HG03439 (cell line): ENCODE data around the gene CHKB.
"Not testable (repeated sequence)": the region's sequence is repeated elsewhere in the genome, so short reads cannot be mapped to it uniquely, and the experiment has no call there.

Source experiments
- ATAC-seq: cut with Tn5 transposase; IDR thresholded peaks from one replicate; pipeline ENCODE4 v1.9.1; 2021; ENCODE audit warnings: mild to moderate bottlenecking, moderate library complexity; ENCODE audit not compliant: unreplicated experiment

Gene CHKB

GRCh38 chr22:50551160-50551752, 31.4 kb downstream of the CHKB start:
- ATAC-seq = no peak

DNA sequence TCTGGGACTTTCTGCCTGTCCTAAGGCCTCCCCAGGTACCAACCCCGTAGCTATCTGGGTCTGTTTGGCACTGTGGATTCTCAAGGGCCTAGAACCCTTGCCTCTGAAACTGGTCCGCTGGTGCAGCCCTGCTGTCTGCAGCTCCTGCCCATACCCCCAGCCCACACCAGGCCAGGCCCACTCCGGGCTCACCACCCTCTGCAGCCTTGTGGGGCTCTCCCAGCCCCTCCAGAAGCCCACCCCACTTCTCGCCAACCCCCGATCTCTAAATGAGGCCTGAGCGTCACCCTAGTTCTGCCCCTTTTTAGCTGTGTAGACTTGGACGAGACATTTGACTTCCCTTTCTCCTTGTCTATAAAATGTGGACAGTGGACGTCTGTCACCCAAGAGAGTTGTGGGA, 32.3 kb downstream of the CHKB start:
- no peak for ATAC-seq

DNA sequence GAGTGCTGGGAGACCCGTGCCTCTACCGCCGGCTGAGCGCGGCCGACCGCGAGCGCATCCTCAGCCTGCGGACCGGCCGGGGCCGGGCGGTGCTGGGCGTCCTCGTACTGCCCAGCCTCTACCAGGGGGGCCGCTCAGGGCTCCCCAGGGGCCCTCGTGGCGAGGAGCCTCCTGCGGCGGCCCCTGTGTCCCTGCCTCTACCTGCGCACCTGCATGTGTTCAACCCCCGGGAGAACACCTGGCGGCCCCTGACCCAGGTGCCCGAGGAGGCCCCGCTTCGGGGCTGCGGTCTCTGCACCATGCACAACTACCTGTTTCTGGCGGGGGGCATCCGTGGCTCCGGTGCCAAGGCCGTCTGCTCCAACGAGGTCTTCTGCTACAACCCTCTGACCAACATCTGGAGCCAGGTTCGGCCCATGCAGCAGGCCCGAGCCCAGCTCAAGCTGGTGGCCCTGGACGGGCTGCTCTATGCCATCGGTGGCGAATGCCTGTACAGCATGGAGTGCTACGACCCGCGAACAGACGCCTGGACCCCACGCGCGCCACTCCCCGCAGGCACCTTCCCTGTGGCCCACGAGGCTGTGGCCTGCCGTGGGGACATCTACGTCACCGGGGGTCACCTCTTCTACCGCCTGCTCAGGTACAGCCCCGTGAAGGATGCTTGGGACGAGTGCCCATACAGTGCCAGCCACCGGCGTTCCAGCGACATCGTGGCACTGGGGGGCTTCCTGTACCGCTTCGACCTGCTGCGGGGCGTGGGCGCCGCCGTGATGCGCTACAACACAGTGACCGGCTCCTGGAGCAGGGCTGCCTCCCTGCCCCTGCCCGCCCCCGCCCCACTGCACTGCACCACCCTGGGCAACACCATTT, 33.5 kb downstream of the CHKB start:
- ATAC-seq = no peak

- no peak for ATAC-seq
These were observed 34.4 kb downstream of the CHKB start for GRCh38 chr22:50548040-50548920.

DNA sequence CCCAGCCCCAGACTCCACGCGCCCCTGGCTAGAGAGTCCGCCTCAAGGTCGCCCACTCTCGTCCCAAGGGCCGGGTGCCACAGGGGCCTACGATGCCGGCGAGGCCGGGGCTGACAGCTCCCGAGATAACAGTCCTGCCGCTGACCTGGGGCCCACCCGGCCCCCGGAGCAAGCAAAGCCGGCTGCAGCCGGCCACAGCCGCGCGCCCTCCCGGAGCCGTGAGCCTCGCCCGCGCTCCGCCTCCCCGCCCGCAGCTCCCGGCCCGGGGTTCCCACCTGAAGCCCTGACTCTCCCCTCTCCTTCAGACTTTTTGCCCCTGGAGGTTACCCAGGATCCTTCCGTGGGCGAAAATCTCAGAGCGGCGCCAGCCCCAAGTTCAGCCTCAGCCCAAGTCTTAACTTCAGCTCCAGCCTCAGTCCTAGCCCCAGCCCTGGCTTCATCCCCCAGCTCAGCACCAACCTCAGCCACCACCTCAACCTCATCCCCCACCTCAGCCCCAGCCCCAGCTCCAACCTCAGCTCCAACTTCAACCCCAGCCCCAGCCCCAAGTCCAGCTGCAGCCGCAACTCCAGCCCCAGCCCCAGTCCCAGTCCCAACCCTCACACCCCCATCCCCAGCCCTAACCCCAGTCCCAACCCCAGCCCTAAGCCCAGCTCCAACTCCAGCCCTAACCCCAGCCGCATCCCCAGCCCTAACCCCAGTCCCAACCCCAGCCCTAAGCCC, 35.2 kb downstream of the CHKB start:
- no peak for ATAC-seq

GRCh38 chr22:50546326-50547262, 36.1 kb downstream of the CHKB start:
- no peak for ATAC-seq

GRCh38 chr22:50545522-50546325, 36.9 kb downstream of the CHKB start, which contains the start of gene KLHDC7B:
KLHDC7B (plus strand) TSS chr22:50545899; CDS start chr22:50546244, 345 bp downstream.
- no peak for ATAC-seq

DNA sequence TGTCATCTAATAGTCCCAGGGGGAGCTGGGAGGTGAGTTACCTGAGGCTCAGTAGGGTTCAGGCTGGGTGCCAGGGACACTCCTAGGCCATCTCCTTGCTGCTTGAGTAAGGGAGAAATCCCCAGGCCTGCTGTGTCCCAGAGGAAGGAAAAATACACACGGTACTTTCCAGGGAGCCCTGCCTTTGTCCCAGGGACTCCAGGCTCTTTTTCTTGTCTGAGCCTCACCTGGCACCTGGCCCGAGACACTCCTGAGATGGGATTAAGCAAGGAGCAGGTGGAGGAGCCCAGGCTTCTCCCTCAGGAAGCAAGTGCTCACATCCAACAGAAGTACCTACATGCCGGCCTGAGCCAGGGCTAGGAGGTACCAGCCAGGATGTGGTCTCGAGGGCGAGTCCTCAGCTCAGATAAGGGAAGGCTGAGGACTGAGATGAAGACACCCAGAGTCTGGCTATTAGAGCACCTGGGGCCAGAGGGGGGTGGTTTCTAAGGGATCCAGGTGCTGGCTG, 37.8 kb downstream of the CHKB start:
- no peak for ATAC-seq

DNA sequence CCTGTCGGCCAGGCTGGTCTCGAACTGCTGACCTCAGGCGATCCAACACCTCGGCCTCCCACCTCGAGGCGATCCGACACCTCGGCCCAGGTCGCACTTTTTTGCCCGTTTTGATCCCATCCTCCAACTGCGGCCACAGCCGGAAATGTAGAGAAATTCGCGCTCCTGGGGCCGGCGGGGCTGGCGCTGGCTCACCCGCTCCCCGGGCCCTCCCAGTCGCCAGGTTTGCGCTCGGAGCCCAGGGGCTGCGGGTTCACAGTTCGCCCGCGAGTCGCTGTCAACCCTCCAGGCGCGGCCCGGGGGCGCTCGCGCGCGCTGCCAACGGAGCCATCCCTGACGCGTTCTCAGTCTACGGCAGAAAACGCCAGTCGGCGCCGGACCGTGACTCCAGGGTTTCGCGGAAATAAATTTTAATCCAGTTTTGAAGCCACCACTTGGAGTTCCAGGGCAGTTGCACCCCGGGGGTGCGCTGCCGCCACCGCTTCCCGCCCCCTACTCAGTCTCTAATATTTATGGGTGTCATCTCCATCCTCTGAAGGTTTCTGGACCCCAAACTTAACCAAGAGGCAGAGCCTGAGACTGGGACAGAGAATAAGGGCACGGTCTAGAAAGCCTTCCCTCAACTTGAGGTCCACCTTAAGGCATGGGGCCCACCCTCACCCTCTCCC, 38.4 kb downstream of the CHKB start:
- no peak for ATAC-seq

DNA sequence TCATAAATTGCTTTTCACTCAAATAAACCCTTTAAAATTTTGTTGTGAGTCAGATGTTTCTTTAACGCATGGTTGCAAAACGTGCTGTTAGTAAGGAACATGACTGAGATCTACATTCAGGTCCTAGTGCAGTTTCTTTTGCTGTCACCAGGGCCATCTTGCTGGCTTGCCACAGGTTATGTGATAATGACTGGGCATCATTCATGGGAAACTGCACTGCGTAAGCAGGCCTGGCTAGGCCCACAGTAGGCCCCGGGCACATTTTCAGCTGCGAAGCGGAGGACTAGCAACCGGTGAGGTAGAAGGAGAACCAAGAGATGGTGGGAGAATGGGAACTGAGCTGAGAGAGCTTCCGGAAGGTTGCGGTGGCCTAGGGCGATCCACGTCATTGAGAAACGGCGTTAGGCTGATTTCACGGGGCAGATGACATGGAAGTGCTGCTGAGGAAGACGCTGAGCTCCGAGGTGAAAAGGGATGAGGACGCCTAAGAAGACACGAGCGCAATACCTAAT, 40.2 kb downstream of the CHKB start:
- no peak for ATAC-seq

DNA sequence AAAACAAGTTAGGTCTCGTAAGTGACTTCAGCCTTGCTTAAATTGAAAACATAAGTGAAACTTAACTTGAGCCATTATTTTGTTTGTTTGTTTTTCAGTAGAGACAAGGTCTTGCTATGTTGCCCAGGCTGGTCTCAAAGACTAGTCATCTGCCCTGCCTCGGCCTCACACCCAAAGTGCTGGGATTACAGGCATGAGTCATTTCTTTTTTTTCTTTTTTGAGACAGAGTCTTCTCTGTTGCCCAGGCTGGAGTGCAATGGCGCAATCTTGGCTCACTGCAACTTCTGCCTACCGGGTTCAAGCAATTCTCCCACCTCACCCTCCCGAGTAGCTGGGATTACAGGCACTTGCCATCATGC, 41.0 kb downstream of the CHKB start:
- ATAC-seq = not testable (repeated sequence)

DNA sequence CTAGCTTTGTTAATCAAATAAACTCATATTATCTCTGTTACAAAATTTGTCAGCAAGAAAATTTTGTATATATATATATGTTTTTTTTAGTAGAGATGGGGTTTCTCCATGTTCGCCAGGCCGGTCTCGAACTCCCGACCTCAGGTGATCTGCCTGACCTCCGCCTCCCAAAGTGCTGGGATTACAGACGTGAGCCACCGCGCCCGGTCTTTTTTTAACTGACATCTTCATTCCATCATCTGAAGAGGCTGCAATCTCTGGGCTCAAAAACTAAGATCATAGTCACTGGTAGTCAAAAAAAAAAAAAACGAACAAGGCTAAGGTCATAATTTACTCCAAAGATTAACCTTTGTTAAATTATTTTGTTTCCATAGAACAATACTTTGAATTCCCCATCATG, 42.3 kb downstream of the CHKB start:
- no peak for ATAC-seq

- ATAC-seq = no peak
These were observed 44.9 kb downstream of the CHKB start for GRCh38 chr22:50537765-50538164.

DNA sequence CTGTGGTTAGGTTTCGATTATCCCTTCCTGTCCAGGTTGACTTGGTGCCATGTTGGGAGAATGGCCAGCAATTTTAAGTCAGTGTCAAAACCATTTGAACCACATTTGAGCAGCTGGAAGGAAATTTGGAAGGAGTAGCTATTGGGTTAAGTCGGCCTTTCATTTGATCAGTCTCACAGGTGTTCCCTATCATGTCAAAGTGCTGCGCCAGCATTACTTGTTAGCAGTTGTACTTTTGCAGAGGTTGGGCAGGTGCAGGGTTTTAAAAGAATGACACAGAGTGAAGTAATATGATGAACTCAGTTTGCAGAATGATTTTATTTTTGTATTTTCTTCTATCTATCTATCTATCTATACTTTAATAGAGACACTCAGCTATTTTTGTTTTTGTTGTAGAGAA, 46.4 kb downstream of the CHKB start:
- ATAC-seq = no peak

DNA sequence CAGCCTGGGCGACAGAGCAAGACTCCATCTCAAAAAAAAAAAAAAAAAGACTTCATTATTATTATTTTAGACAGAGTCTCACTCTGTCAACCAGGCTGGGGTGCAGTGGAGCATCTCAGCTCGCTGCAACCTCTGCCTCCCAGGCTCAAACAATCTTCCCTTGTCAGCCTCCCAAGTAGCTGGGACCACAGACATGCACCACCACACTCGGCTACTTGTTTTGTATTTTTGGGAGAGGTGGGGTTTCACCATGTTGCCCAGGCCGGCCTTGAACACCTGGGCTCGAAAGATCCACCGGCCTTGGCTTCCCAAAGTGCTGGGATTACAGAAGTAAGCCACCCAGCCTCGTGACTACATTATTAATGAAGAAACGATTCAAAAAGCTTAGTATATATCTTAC, 47.5 kb downstream of the CHKB start:
- no peak for ATAC-seq

DNA sequence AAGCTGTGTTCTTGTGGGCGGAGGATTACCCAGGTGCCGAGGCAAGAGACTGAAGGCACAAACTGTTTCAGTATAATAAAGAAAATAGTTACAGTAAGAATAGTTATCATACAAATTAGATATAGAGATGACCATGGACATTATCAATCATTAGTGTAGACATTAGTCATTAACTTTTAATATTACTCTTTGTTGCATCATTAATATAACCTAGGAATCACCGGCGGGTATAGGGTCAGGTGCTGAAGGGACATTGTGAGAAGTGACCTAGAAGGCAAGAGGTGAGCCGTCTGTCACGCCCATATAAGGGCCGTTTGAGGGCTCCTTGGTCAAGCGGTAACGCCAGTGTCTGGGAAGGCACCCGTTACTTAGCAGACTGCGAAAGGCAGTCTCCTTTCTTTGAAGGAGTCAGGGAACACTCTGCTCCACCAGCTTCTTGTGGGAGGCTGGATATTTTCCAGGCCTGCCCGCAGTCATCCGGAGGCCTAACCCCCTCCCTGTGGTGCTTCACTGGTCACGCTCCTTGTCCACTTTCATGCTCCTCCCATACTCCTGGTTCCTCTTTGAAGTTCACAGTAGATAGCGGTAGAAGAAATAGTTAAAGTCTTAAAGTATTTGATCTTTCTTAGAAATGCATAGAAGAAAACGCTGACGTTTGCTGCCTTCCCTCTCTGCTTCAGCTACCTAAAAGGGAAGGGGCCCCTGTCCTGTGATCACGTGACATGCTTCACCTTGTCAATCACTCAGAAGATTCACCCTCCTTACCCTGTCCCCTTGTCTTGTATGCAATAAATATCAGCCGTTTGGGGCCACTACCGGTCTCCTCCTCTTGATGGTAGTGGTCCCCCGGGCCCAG, 48.6 kb downstream of the CHKB start:
- not testable (repeated sequence) for ATAC-seq
